Measurements from ENCODE around the gene ADD3.

DNA sequence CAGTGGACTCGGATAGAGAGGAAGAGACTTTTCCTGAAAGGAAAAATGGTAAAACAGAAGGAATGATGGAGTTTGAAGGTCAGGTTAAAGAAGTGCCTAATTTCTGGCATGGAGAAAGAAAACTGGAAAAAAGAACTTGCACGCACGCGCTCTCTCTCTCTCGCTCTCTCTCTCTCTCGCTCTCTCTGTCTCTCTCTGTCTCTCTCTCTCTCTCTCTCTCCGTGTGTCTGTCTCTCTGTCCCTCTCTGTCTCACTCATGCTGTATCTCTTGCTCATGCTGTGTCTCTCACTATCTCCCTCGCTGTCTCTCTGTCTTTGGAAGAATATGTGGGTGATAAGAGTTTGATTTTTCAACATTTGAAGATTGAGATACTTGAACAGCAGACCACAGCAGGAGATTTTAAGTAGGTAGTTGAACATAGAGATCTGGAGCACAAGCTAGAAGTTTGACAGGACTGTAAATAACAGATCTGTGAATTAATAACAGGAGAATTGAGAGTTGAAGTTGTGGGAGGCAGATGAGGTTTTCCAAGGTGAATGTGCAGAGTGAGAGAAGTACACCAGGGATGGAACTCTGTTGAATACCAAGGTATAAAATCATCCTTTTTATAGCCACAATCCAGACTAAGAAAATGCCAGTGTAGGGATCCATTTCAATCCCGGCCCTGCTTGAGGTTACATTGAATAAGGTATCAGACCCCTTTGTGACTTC is 33.1 kb downstream of the ADD3 start:
- TF ChIP-seq GATA3 (IDR thresholded peaks at IDR 0.05; ENCODE audit: low read depth, low read length) (no peak), GATA2 (IDR thresholded peaks at IDR 0.05; ENCODE audit: low read depth, low read length) (no peak)
